Measurements from ENCODE around the gene PRPF40B. TPM values are rescaled to one million over a fixed set of nuclear protein-coding genes. Genes with fewer than 3 reads are reported as not detected.

Gene PRPF40B
- total RNA-seq, 3 donors from 2014 or later, result 10.4 to 34.0 (median 32.8) TPM

- TF ChIP-seq CTCF (IDR thresholded peaks at IDR 0.05), result no peak
- no peak for TF ChIP-seq POLR2A (IDR thresholded peaks at IDR 0.05)
- TF ChIP-seq POLR2AphosphoS5 (IDR thresholded peaks at IDR 0.05), result no peak
- DNase-seq (ENCODE audit: low spot score in 2 of 2), result no peak
- intact Hi-C loops (cut with DNase I; ENCODE audit: low total_unique reads), result no loop called here
Observed at GRCh38 chr12:49666176-49666575, 42.8 kb downstream of the PRPF40B start.

GRCh38 chr12:49667325-49668090 lies 44.1 kb downstream of the PRPF40B start:
- no peak for DNase-seq (ENCODE audit: low spot score in 2 of 2)
- no peak overlapping the region for H3K4me3 ChIP-seq
- peaks cover 10 to 25% of the 10 kb centered on the region in 2 donors for H3K4me1 ChIP-seq
- no peak overlapping the region for H3K27ac ChIP-seq
- no peaks in the 10 kb centered on the region for H3K9me3 ChIP-seq
- no peaks in the 10 kb centered on the region for H3K27me3 ChIP-seq
- H3K36me3 ChIP-seq, result no peaks in the 10 kb centered on the region
- intact Hi-C loops (cut with DNase I; ENCODE audit: low total_unique reads), result no loop called here
- no peak for TF ChIP-seq POLR2A (IDR thresholded peaks at IDR 0.05)
- no peak for TF ChIP-seq CTCF (IDR thresholded peaks at IDR 0.05)
- no peak for TF ChIP-seq POLR2AphosphoS5 (IDR thresholded peaks at IDR 0.05)

More at GRCh38 chr12:49666176-49666575, 42.8 kb downstream of the PRPF40B start:
- Histone ChIP-seq H3K9me3 (no peaks in the 10 kb centered on the region), H3K4me1 (peaks cover 10 to 16% of the 10 kb centered on the region in 2 donors), H3K27me3 (no peaks in the 10 kb centered on the region), H3K36me3 (no peaks in the 10 kb centered on the region), H3K27ac (no peak overlapping the region), H3K4me3 (no peak overlapping the region)

GRCh38 chr12:49669796-49670195 lies 46.4 kb downstream of the PRPF40B start:
- no peak for DNase-seq (ENCODE audit: low spot score in 2 of 2)
- Histone ChIP-seq H3K36me3 (no peaks in the 10 kb centered on the region), H3K27me3 (no peaks in the 10 kb centered on the region), H3K27ac (no peak overlapping the region), H3K4me3 (no peak overlapping the region), H3K9me3 (no peaks in the 10 kb centered on the region), H3K4me1 (peaks cover 0 to 26% of the 10 kb centered on the region in 2 donors)
- TF ChIP-seq CTCF (IDR thresholded peaks at IDR 0.05) (no peak), POLR2A (IDR thresholded peaks at IDR 0.05) (no peak), POLR2AphosphoS5 (IDR thresholded peaks at IDR 0.05) (no peak)
- intact Hi-C loops (cut with DNase I; ENCODE audit: low total_unique reads), result no loop called here

- no peak overlapping the region for H3K4me3 ChIP-seq
- H3K9me3 ChIP-seq, result no peaks in the 10 kb centered on the region
- peak overlapping the region; percentile 91 to 94 for H3K27ac ChIP-seq
- H3K36me3 ChIP-seq, result no peaks in the 10 kb centered on the region
- TF ChIP-seq POLR2AphosphoS5 (IDR thresholded peaks at IDR 0.05), result no peak
- no peak for TF ChIP-seq CTCF (IDR thresholded peaks at IDR 0.05)
- no peak for TF ChIP-seq POLR2A (IDR thresholded peaks at IDR 0.05)
- intact Hi-C loops (cut with DNase I; ENCODE audit: low total_unique reads), result no loop called here
- no peaks in the 10 kb centered on the region for H3K27me3 ChIP-seq
- H3K4me1 ChIP-seq, result peaks cover 0 to 31% of the 10 kb centered on the region in 2 donors
- no peak for DNase-seq (ENCODE audit: low spot score in 2 of 2)
Observed at GRCh38 chr12:49671031-49671765, 47.8 kb downstream of the PRPF40B start.

All from breast epithelium (tissue), 4 donors.